GM18519 (cell line): Measurements from ENCODE around the gene NXNL2.

Experiments
- ATAC-seq: cut with Tn5 transposase; IDR thresholded peaks from one replicate; pipeline ENCODE4 v1.9.1; 2021; ENCODE audit warnings: mild to moderate bottlenecking, moderate library complexity; ENCODE audit not compliant: unreplicated experiment, low FRiP score

Gene NXNL2

GRCh38 chr9:88577256-88578120 is 42.5 kb downstream of the NXNL2 start:
- ATAC-seq: no peak

GRCh38 chr9:88578121-88579049 is 43.4 kb downstream of the NXNL2 start:
- ATAC-seq: peak; percentile 53

GRCh38 chr9:88579050-88579715 is 44.2 kb downstream of the NXNL2 start:
- no peak for ATAC-seq

GRCh38 chr9:88580961-88581360 is 46.0 kb downstream of the NXNL2 start:
- ATAC-seq: no peak

GRCh38 chr9:88583901-88584596 is 49.1 kb downstream of the NXNL2 start:
- ATAC-seq: no peak

- ATAC-seq: no peak
Observed at GRCh38 chr9:88585426-88585825, 50.4 kb downstream of the NXNL2 start.

- no peak for ATAC-seq
Observed at GRCh38 chr9:88586452-88586851, 51.5 kb downstream of the NXNL2 start.

- ATAC-seq: no peak
Observed at GRCh38 chr9:88587182-88587581, 52.2 kb downstream of the NXNL2 start.

- no peak for ATAC-seq
Observed at GRCh38 chr9:88587885-88588649, 53.1 kb downstream of the NXNL2 start.

- no peak for ATAC-seq
Observed at GRCh38 chr9:88589656-88590055, 54.7 kb downstream of the NXNL2 start.

GRCh38 chr9:88590558-88591146 is 55.7 kb downstream of the NXNL2 start:
- ATAC-seq: no peak

- no peak for ATAC-seq
Observed at GRCh38 chr9:88593537-88594185, 58.7 kb downstream of the NXNL2 start.
